Measurements from ENCODE around the gene CTSO.

CTSO gene

DNA sequence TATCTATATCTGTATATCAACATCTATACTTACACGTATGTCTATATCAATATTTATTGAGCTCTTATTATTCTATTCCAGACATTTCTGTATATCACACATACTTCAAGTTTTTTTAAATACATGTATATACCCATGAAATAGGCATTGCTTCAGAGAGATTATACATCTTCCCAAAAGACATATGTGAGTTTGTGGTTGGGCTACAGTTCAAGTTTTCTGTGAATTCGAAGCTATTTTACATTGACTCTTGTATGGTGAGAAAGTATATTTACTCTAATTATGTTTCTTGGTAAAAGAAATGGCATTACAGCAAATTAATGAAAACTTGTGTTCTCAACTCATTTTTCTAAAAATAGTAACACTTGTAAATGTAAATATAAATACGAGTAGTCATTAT, 46.8 kb upstream of the CTSO start:
- no peak for ATAC-seq
- no peak for TF ChIP-seq OSR1 (CRISPR knock-in tag; IDR thresholded peaks at IDR 0.05)
- TF ChIP-seq, protein P1, sequence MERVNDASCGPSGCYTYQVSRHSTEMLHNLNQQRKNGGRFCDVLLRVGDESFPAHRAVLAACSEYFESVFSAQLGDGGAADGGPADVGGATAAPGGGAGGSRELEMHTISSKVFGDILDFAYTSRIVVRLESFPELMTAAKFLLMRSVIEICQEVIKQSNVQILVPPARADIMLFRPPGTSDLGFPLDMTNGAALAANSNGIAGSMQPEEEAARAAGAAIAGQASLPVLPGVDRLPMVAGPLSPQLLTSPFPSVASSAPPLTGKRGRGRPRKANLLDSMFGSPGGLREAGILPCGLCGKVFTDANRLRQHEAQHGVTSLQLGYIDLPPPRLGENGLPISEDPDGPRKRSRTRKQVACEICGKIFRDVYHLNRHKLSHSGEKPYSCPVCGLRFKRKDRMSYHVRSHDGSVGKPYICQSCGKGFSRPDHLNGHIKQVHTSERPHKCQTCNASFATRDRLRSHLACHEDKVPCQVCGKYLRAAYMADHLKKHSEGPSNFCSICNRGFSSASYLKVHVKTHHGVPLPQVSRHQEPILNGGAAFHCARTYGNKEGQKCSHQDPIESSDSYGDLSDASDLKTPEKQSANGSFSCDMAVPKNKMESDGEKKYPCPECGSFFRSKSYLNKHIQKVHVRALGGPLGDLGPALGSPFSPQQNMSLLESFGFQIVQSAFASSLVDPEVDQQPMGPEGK (CRISPR knock-in tag; IDR thresholded peaks at IDR 0.05; ENCODE audit: borderline replicate concordance), result no peak
- no peak for TF ChIP-seq ZNF565 (CRISPR knock-in tag; conservative IDR thresholded peaks at IDR 0.05; ENCODE audit: low read depth)
- TF ChIP-seq SNAI2 (CRISPR knock-in tag; IDR thresholded peaks at IDR 0.05), result no peak
- no peak for TF ChIP-seq GLIS3 (CRISPR knock-in tag; IDR thresholded peaks at IDR 0.05)
- TF ChIP-seq ISL1 (CRISPR knock-in tag; IDR thresholded peaks at IDR 0.05), result no peak
- no peak for TF ChIP-seq CSDC2 (CRISPR knock-in tag; IDR thresholded peaks at IDR 0.05)
- no peak for TF ChIP-seq ARNTL (CRISPR knock-in tag; IDR thresholded peaks at IDR 0.05; ENCODE audit: borderline replicate concordance, low read depth)
- no peak for TF ChIP-seq RARB (CRISPR knock-in tag; IDR thresholded peaks at IDR 0.05)
- TF ChIP-seq, protein P2, sequence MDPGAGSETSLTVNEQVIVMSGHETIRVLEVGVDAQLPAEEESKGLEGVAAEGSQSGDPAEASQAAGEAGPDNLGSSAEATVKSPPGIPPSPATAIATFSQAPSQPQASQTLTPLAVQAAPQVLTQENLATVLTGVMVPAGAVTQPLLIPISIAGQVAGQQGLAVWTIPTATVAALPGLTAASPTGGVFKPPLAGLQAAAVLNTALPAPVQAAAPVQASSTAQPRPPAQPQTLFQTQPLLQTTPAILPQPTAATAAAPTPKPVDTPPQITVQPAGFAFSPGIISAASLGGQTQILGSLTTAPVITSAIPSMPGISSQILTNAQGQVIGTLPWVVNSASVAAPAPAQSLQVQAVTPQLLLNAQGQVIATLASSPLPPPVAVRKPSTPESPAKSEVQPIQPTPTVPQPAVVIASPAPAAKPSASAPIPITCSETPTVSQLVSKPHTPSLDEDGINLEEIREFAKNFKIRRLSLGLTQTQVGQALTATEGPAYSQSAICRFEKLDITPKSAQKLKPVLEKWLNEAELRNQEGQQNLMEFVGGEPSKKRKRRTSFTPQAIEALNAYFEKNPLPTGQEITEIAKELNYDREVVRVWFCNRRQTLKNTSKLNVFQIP (CRISPR knock-in tag; IDR thresholded peaks at IDR 0.05; ENCODE audit: borderline replicate concordance, low read depth), result no peak
- TF ChIP-seq ZNF8 (CRISPR knock-in tag; IDR thresholded peaks at IDR 0.05), result no peak
- TF ChIP-seq, protein P3, sequence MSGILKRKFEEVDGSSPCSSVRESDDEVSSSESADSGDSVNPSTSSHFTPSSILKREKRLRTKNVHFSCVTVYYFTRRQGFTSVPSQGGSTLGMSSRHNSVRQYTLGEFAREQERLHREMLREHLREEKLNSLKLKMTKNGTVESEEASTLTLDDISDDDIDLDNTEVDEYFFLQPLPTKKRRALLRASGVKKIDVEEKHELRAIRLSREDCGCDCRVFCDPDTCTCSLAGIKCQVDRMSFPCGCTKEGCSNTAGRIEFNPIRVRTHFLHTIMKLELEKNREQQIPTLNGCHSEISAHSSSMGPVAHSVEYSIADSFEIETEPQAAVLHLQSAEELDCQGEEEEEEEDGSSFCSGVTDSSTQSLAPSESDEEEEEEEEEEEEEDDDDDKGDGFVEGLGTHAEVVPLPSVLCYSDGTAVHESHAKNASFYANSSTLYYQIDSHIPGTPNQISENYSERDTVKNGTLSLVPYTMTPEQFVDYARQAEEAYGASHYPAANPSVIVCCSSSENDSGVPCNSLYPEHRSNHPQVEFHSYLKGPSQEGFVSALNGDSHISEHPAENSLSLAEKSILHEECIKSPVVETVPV (CRISPR knock-in tag; IDR thresholded peaks at IDR 0.05), result no peak

DNA sequence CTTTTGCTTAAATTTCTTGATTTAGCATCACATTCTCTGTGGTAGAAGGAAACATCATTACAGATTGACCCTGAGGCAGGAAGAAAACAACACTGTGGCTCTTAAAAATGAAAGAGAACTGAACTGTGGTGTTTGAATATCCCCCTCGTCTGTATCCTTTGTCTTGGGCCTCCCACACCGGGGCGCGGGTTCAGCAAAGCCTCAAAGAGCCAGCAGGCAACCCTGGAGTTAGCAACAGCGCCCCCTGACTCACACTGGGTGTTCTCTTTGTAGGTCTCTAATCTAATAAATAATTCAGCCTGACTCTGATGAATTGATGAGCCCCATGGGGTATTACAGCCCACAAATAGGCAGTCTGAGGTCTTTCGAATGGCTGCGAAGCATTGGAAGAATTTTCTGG, 46.1 kb upstream of the CTSO start:
- TF ChIP-seq ZFP30 (CRISPR knock-in tag; IDR thresholded peaks at IDR 0.05), result no peak
- TF ChIP-seq, protein P4, sequence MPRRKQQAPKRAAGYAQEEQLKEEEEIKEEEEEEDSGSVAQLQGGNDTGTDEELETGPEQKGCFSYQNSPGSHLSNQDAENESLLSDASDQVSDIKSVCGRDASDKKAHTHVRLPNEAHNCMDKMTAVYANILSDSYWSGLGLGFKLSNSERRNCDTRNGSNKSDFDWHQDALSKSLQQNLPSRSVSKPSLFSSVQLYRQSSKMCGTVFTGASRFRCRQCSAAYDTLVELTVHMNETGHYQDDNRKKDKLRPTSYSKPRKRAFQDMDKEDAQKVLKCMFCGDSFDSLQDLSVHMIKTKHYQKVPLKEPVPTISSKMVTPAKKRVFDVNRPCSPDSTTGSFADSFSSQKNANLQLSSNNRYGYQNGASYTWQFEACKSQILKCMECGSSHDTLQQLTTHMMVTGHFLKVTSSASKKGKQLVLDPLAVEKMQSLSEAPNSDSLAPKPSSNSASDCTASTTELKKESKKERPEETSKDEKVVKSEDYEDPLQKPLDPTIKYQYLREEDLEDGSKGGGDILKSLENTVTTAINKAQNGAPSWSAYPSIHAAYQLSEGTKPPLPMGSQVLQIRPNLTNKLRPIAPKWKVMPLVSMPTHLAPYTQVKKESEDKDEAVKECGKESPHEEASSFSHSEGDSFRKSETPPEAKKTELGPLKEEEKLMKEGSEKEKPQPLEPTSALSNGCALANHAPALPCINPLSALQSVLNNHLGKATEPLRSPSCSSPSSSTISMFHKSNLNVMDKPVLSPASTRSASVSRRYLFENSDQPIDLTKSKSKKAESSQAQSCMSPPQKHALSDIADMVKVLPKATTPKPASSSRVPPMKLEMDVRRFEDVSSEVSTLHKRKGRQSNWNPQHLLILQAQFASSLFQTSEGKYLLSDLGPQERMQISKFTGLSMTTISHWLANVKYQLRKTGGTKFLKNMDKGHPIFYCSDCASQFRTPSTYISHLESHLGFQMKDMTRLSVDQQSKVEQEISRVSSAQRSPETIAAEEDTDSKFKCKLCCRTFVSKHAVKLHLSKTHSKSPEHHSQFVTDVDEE (CRISPR knock-in tag; IDR thresholded peaks at IDR 0.05), result no peak
- no peak for TF ChIP-seq ESRRG (CRISPR knock-in tag; IDR thresholded peaks at IDR 0.05)
- TF ChIP-seq ZNF70 (CRISPR knock-in tag; IDR thresholded peaks at IDR 0.05), result no peak
- no peak for TF ChIP-seq ZNF565 (CRISPR knock-in tag; conservative IDR thresholded peaks at IDR 0.05; ENCODE audit: low read depth)
- no peak for TF ChIP-seq OSR1 (CRISPR knock-in tag; IDR thresholded peaks at IDR 0.05)
- no peak for TF ChIP-seq ISL1 (CRISPR knock-in tag; IDR thresholded peaks at IDR 0.05)
- no peak for TF ChIP-seq TOX (CRISPR knock-in tag; IDR thresholded peaks at IDR 0.05; ENCODE audit: borderline replicate concordance)
- no peak for TF ChIP-seq BACH2 (CRISPR knock-in tag; IDR thresholded peaks at IDR 0.05; ENCODE audit: borderline replicate concordance)
- TF ChIP-seq, protein P2 (CRISPR knock-in tag; IDR thresholded peaks at IDR 0.05; ENCODE audit: borderline replicate concordance, low read depth), result no peak
- no peak for TF ChIP-seq SNAI2 (CRISPR knock-in tag; IDR thresholded peaks at IDR 0.05)
- TF ChIP-seq, protein P1 (CRISPR knock-in tag; IDR thresholded peaks at IDR 0.05; ENCODE audit: borderline replicate concordance), result no peak
- no peak for TF ChIP-seq ZC3H10 (CRISPR knock-in tag; IDR thresholded peaks at IDR 0.05)
- no peak for TF ChIP-seq ARNTL (CRISPR knock-in tag; IDR thresholded peaks at IDR 0.05; ENCODE audit: borderline replicate concordance, low read depth)
- no peak for TF ChIP-seq GLIS3 (CRISPR knock-in tag; IDR thresholded peaks at IDR 0.05)
- TF ChIP-seq RARB (CRISPR knock-in tag; IDR thresholded peaks at IDR 0.05), result no peak
- TF ChIP-seq, protein P5, sequence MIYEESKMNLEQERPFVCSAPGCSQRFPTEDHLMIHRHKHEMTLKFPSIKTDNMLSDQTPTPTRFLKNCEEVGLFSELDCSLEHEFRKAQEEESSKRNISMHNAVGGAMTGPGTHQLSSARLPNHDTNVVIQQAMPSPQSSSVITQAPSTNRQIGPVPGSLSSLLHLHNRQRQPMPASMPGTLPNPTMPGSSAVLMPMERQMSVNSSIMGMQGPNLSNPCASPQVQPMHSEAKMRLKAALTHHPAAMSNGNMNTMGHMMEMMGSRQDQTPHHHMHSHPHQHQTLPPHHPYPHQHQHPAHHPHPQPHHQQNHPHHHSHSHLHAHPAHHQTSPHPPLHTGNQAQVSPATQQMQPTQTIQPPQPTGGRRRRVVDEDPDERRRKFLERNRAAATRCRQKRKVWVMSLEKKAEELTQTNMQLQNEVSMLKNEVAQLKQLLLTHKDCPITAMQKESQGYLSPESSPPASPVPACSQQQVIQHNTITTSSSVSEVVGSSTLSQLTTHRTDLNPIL (CRISPR knock-in tag; IDR thresholded peaks at IDR 0.05; ENCODE audit: low read depth), result no peak
- TF ChIP-seq CSDC2 (CRISPR knock-in tag; IDR thresholded peaks at IDR 0.05), result no peak
- no peak for TF ChIP-seq ZNF8 (CRISPR knock-in tag; IDR thresholded peaks at IDR 0.05)
- ATAC-seq, result peak; percentile 47; the same call in 2 of the 3 replicates

All from SK-N-SH treated with all-trans-retinoic acid at 6 μM for 48 hours (cell line).